Right ventricle myocardium inferior (tissue), 1 donor: ENCODE measurements around the gene KRTAP13-2. TPM values are rescaled to one million over a fixed set of nuclear protein-coding genes. Genes with fewer than 3 reads are reported as not detected.
A peak's percentile ranks its signal among the peaks of the same experiment; 100 is the strongest.

Experiments
- ATAC-seq: fragments of 200-7000 bp; cut with Tn5 transposase; one replicate; pipeline ENCODE4 v1.9.1; 2020; ENCODE audit warnings: mild to moderate bottlenecking, moderate library complexity
- DNase-seq: peaks from one replicate; pipeline ENCODE4 v3.0.0; 2021; ENCODE audit errors: missing footprints
- intact Hi-C: fragments of 100-400 bp; cut with DNase I; formaldehyde crosslinking; loops from one replicate; pipeline ENCODE4 v1.11.0; 2022
- long read RNA-seq: library from polyadenylated mRNA; unstranded; transcript quantifications from one replicate; pipeline ENCODE4 v2.0.0, GENCODE V29; 2021
- total RNA-seq: library from RNA; stranded (reverse); fragmentation: NEBNext Ultra II Directional; extraction: Animal tissue kit (Norgen Biotek cat#: 25700); gene quantifications from one replicate; pipeline ENCODE4 v1.2.1, GENCODE V29; 2021
- donor health status: DM: no; HTN: yes; CAD: no; lungs with severe emphysema.

KRTAP13-2 gene, protein sequence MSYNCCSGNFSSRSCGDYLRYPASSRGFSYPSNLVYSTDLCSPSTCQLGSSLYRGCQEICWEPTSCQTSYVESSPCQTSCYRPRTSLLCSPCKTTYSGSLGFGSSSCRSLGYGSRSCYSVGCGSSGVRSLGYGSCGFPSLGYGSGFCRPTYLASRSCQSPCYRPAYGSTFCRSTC
- not detected for total RNA-seq
- long read RNA-seq = 0 reads

DNA sequence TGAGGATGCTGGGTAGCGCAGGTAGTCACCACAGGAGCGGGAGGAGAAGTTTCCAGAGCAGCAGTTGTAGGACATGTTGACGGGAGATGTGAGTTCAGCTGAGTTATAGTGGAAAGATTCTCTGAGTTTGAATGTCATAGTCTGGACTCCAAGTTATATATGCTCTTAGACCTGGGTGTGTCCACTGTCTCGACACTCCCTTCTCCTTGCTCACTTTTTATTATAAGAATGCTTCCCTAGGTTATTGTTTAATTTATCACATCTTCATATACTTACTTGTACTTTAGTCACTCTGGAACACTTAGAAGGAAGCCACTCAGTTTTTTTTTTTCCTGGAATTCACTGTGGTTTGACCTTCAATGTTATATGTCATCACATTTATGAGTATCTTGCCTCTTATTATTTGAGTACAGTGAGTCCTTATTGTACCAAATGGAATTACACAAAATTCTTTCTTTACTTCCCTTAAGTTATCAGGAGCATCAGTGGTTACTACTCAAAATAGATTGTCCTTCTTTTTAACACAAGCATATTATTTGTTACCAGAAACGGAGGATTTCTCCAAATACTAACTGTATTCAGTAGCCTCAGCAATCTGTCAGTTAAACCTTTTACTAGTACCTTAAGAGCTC lies at the start of gene KRTAP13-2:
KRTAP13-2 (minus strand) TSS at position 133 of the 632 bp plus-strand sequence; CDS start at position 75, 58 bp downstream.
- ATAC-seq = no peak
- no peak for DNase-seq
- intact Hi-C loops = no loop called here

DNA sequence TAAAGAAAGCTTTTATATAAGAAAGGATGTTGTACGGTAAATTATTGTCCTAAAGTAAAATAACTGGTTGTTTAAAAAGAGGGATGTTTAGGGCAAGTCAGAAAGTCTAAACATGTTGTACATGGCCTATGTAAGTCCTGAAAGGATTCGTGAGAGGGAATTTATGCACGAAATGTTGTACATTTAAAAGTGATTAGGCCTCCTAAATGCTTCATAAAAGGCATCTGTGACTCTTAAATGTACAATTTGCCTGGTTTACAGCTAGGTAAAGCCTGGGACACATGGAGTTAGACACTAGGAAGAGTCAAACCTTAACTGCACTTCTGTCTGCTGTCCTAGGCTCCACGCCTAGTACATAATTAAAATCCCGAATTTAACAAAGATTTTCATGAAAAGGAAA lies 43.9 kb upstream of the KRTAP13-2 start:
- no peak for DNase-seq
- no peak for ATAC-seq
- intact Hi-C loops = no loop called here

- DNase-seq (no peak), ATAC-seq (peak; percentile 67)
- intact Hi-C loops = no loop called here
These were observed 36.9 kb upstream of the KRTAP13-2 start for GRCh38 chr21:30408782-30409494.

DNA sequence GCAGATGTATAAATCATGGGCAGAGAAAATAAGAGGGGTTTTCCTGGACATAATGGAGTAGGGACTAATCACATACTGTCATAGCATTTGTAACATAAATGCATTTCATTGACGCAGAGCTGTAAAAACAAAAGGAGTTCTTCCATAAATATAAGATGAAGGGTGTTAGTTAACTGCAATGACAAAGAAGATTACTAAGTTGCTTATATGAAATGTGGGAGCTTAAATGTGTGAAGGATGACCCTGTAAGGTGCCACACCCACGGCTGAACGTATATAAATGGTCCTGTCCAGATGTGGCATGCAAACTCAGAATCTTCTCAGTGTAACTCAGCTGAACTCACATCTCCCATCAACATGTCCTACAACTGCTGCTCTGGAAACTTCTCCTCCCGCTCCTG lies 23.7 kb upstream of the KRTAP13-2 start, which contains the start of gene KRTAP13-1:
KRTAP13-1 (plus strand) TSS at position 301 of the 400 bp plus-strand sequence; CDS start at position 357, 56 bp downstream.
- intact Hi-C loops = no loop called here
- ATAC-seq = no peak
- no peak for DNase-seq

DNA sequence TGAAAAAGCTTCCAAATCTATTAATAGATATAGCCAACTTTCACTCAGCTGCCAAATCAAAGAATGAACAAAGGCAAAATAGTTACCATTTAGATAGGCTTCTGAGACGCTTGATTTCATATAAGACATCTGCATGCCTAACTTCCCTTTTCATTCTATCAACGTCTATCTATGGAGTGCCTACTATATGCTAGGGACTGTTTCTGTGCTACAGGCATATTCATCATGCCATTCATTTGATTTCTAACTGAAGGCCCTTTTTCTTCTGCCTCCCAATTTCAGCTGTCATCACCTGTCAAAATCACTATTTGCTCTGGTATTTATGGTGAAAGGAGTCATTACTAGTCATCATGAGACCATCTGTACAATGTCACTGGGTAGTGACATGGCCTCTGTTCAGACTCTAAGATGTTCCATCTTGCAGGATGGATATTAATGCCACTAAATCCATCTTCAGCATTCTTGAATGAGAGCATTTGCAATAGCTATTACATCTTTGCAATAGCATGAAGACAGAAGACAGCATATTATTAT lies 19.5 kb upstream of the KRTAP13-2 start:
- intact Hi-C loops = no loop called here
- ATAC-seq = no peak
- no peak for DNase-seq

DNA sequence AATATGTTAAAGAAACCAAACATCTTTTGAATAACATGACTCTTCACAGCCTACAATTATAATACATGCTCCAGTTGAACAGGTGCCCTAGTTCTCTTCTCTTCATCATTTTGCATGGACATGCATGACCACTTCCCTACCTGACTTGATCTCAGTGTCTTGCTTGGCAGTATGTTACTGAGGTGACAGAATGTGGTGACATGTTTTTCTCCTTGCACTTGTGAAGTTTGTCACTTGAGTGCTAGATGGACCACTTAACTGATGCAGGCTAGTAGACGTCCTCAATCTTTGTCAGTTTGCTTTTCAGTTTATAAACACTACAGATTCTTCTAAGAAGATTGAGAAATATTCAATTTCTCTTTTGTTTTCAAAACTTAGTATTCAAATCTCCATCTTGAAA lies 10.1 kb upstream of the KRTAP13-2 start:
- intact Hi-C loops = no loop called here
- no peak for ATAC-seq
- no peak for DNase-seq

DNA sequence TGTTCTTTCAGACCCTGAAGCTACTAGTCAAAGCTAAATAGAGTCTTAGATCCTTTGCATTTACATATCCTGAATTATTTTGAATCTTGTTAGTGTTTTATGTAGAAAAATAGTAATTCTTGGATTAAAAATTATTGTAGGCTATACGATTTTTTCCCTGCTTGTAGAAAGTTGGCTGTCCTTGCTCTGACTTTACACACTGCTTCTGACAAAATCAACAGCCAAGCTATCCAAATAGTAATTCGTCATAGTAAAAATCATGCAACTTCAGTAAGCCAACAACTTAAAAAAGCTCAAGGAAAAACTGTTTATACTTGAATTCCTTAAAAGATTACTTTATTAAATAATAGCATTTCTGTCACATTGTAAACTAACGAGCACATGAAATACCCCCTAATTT lies 16.2 kb downstream of the KRTAP13-2 start:
- ATAC-seq = no peak
- intact Hi-C loops = no loop called here
- no peak for DNase-seq

DNA sequence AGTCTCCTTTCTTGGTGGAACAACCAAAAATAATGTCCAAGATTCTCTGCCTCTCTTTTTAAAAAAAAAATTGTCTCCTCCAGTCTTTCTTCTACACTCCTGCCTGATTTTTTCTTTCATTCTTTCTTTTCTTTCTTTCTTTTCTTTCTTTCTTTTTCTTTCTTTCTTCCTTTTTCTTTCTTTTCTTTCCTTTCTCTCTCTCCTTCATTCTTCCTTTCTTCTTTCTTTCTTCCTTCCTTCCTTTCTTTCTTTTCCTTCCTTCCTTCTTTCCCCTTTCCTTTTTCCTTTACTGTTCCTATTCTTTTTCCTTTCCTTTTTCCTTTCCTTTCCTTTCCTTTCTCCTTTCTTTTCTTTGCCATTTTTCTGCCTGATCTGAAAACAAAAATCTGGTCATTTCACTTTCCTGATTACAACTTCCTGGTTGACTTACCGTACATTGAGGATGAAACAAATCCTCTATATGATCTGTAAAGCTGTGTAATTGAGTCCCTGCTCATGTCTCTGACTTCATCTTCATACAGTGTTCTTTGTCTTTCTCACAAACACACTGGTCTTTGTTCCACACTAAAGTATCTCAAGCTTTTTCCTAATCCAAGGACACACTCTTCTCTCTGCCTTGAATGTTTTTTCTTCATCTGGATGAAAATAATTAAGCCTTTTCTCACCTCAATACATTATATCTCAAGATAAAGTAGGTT lies 17.6 kb downstream of the KRTAP13-2 start:
- intact Hi-C loops = no loop called here
- ATAC-seq = no peak
- DNase-seq = no peak

- intact Hi-C loops = no loop called here
- ATAC-seq = no peak
- DNase-seq = no peak
These were observed 20.5 kb downstream of the KRTAP13-2 start for GRCh38 chr21:30351534-30351933.

GRCh38 chr21:30349572-30349971 lies 22.5 kb downstream of the KRTAP13-2 start:
- DNase-seq (no peak), ATAC-seq (no peak)
- intact Hi-C loops = loop anchor here (10.0 kb wide), 1 partner anchor 385 kb away; no protein-coding TSS in a partner anchor

DNA sequence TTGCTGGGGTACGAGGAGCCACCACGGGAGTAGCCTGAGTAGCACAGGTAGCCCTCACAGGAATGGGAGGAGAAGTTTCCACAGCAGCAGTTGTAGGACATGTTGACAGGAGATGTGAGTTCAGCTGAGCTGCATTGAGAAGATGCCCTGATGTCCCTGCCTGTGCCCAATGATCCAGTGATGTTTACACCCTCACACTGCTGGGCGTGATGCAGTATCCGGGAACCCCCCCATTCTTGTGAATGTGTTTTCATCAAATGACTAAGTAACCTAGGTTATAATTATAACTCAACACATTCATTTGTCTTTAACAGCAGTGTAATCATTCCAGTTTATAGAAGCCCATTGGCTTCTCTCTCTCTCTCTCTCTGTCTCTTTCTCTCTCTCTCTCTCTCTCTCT lies 23.6 kb downstream of the KRTAP13-2 start, which contains the start of gene KRTAP23-1:
KRTAP23-1 (minus strand) TSS at position 101 of the 400 bp plus-strand sequence; CDS start at position 101, 0 bp downstream.
- intact Hi-C loops = loop anchor here (10.0 kb wide), 1 partner anchor 386 kb away; no protein-coding TSS in a partner anchor
- DNase-seq (no peak), ATAC-seq (no peak)

GRCh38 chr21:30345014-30345413 lies 27.1 kb downstream of the KRTAP13-2 start:
- ATAC-seq (no peak), DNase-seq (no peak)
- intact Hi-C loops = loop anchor here (10.0 kb wide), 1 partner anchor 390 kb away; no protein-coding TSS in a partner anchor

DNA sequence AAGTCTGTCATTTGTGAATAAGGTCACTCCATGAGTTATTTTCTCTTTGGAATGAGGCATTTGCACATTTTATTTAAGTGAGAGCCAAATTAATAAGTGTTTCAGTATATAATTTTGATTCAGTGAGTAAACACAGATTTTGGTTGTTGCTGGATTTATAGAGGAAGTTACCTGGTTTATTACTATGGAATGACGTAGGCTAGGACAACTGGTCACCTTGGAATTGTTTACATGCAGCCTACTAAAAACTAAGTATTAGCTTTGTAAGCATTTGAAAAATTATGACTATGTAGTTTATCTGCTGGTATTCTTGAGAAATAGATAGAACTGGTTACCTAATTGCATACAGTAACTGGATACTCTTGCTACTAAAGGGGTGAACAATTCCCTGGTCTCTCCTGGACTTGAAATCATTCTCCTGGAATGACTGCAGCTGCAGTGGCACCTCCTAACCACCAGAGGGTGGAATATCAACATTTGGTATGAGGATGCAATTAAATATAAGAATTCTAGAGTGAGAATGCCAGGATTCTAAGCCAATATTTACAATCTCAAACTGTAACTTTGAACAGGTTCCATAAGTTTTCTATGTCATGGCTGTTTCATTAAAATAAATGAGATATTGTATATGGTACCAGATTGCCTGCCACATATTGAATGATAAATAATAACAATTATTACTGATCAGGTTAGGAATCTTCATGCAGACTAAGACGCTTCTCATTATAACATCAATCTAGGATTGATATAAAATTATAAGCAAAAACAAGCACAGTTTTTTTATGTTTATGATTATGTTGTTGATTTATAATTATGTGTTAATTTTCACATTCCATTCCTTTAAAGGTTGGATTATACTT lies 31.1 kb downstream of the KRTAP13-2 start:
- no peak for DNase-seq
- ATAC-seq = no peak
- intact Hi-C loops = loop anchor here (5.0 to 10.0 kb wide), 2 partner anchors 394 to 746 kb away; no protein-coding TSS in a partner anchor

GRCh38 chr21:30338717-30339116 lies 33.4 kb downstream of the KRTAP13-2 start:
- ATAC-seq (no peak), DNase-seq (no peak)
- intact Hi-C loops = no loop called here

DNA sequence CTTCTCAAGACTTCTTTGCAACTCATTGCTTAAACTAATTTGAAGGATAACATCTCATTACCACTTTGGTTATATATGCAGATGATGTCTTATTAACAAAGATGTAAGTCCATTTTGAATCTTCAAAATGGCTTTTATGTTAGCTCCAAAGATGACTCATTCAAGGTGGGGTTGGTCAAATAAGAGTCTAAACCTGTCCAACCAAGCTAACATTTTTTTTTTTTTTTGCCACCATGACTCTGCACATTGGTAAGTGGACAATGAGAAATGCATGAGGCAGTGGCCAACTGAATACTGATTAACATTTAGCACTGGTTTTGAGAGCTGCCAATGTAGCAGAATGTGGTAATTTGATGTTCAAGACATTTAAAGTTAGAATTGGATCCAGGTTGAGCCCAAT lies 34.3 kb downstream of the KRTAP13-2 start:
- no peak for DNase-seq
- intact Hi-C loops = no loop called here
- no peak for ATAC-seq

DNA sequence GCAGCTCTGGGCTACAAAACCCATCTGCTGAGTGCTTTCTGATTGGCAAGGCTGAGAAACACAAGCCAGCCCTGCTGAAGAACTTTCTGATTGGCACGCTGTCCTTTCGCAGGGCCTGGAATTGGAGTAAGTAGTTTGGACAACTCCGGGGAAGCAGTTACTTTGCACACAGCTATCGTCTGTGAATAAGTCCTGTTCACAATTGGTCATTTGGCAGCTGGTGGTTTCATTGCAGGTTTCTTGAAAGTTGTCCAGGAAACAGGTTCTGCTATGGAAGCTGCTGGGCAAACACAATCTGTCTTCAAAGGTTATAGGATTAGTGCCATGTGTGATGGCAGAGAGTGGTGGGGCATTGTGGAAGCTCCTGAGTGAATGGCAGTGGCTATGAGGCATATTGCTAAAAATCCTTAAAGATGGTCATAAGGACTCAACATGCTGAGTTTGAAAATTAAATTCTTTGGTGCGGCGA lies 34.8 kb downstream of the KRTAP13-2 start, which contains the start of gene KRTAP27-1:
KRTAP27-1 (minus strand) TSS at position 419 of the 469 bp plus-strand sequence; CDS start at position 393, 26 bp downstream.
- ATAC-seq (no peak), DNase-seq (no peak)
- intact Hi-C loops = no loop called here

- ATAC-seq (no peak), DNase-seq (no peak)
- intact Hi-C loops = no loop called here
These were observed 35.5 kb downstream of the KRTAP13-2 start for GRCh38 chr21:30336596-30336995.

GRCh38 chr21:30333736-30334135 lies 38.3 kb downstream of the KRTAP13-2 start:
- intact Hi-C loops = no loop called here
- DNase-seq (no peak), ATAC-seq (no peak)
